ENCODE results near the gene ZNHIT1.
"Not testable (repeated sequence)": the region's sequence is repeated elsewhere in the genome, so short reads cannot be mapped to it uniquely, and the experiment has no call there.

Gene ZNHIT1

GRCh38 chr7:101241443-101242349, 23.7 kb downstream of the ZNHIT1 start:
- DNase-seq: no peak

- no peak for DNase-seq
These were observed 25.8 kb downstream of the ZNHIT1 start for GRCh38 chr7:101243646-101244374.

GRCh38 chr7:101244375-101245146, 26.6 kb downstream of the ZNHIT1 start, which contains the start of gene FIS1:
Gene FIS1 (minus strand): TSS chr7:101245081. CDS start chr7:101245004, 77 bp downstream.
- DNase-seq: peak; percentile 89

GRCh38 chr7:101245147-101245668, 27.2 kb downstream of the ZNHIT1 start:
- no peak for DNase-seq

- DNase-seq: no peak
These were observed 30.3 kb downstream of the ZNHIT1 start for GRCh38 chr7:101248276-101248675.

- no peak for DNase-seq
These were observed 32.4 kb downstream of the ZNHIT1 start for GRCh38 chr7:101250324-101250723.

- DNase-seq: peak; percentile 98
These were observed 34.1 kb downstream of the ZNHIT1 start for GRCh38 chr7:101251871-101252659.

- not testable (repeated sequence) for DNase-seq
These were observed 35.2 kb downstream of the ZNHIT1 start for GRCh38 chr7:101253199-101253598.

GRCh38 chr7:101255796-101256195, 37.8 kb downstream of the ZNHIT1 start:
- no peak for DNase-seq

- no peak for DNase-seq
These were observed 40.3 kb downstream of the ZNHIT1 start for GRCh38 chr7:101258243-101258731.

- DNase-seq: not testable (repeated sequence)
These were observed 46.2 kb downstream of the ZNHIT1 start for GRCh38 chr7:101264102-101264706.

GRCh38 chr7:101265622-101266516, 47.9 kb downstream of the ZNHIT1 start:
- no peak for DNase-seq

- DNase-seq: no peak
These were observed 51.7 kb downstream of the ZNHIT1 start for GRCh38 chr7:101269664-101270063.

GRCh38 chr7:101271021-101271420, 53.1 kb downstream of the ZNHIT1 start:
- no peak for DNase-seq

- no peak for DNase-seq
These were observed 55.2 kb downstream of the ZNHIT1 start for GRCh38 chr7:101273206-101273605.
